HS-27A (cell line): ENCODE measurements around the gene STARD13.

Experiments
- DNase-seq: peaks from one replicate; pipeline ENCODE4 v3.0.0-alpha.2; 2012; ENCODE audit warnings: low read depth, missing footprints

STARD13 gene

GRCh38 chr13:33144358-33144784 is 141.2 kb downstream of the STARD13 start:
- no peak for DNase-seq

GRCh38 chr13:33139780-33140535 is 145.6 kb downstream of the STARD13 start:
- no peak for DNase-seq

- DNase-seq, result no peak
These were observed 146.4 kb downstream of the STARD13 start for GRCh38 chr13:33139184-33139583.

- no peak for DNase-seq
These were observed 147.1 kb downstream of the STARD13 start for GRCh38 chr13:33138441-33138840.

- no peak for DNase-seq
These were observed 147.8 kb downstream of the STARD13 start for GRCh38 chr13:33137721-33138120.

GRCh38 chr13:33135097-33135496 is 150.5 kb downstream of the STARD13 start:
- no peak for DNase-seq

GRCh38 chr13:33134213-33134612 is 151.3 kb downstream of the STARD13 start:
- DNase-seq, result no peak

- no peak for DNase-seq
These were observed 152.7 kb downstream of the STARD13 start for GRCh38 chr13:33132644-33133440.

GRCh38 chr13:33129886-33130285 is 155.7 kb downstream of the STARD13 start:
- no peak for DNase-seq

GRCh38 chr13:33129094-33129832 is 156.3 kb downstream of the STARD13 start:
- DNase-seq, result no peak

- no peak for DNase-seq
These were observed 157.4 kb downstream of the STARD13 start for GRCh38 chr13:33128134-33128533.

GRCh38 chr13:33127009-33127551 is 158.5 kb downstream of the STARD13 start:
- DNase-seq, result no peak

GRCh38 chr13:33125821-33126570 is 159.6 kb downstream of the STARD13 start:
- peak; percentile 73 for DNase-seq

GRCh38 chr13:33123066-33123859 is 162.3 kb downstream of the STARD13 start:
- DNase-seq, result no peak

- no peak for DNase-seq
These were observed 165.6 kb downstream of the STARD13 start for GRCh38 chr13:33119856-33120543.

- DNase-seq, result no peak
These were observed 166.4 kb downstream of the STARD13 start for GRCh38 chr13:33119022-33119781.

- no peak for DNase-seq
These were observed 169.1 kb downstream of the STARD13 start for GRCh38 chr13:33116321-33117010.

GRCh38 chr13:33115274-33115673 is 170.3 kb downstream of the STARD13 start:
- no peak for DNase-seq

GRCh38 chr13:33114146-33114545 is 171.4 kb downstream of the STARD13 start:
- no peak for DNase-seq
